Heart right ventricle (tissue), 16 donors: ENCODE data around the gene ALDH1A2. TPM values are rescaled to one million over a fixed set of nuclear protein-coding genes. Genes with fewer than 3 reads are reported as not detected.

Experiments
- ATAC-seq, 8 donors: fragments of 200-7000 bp; cut with Tn5 transposase; one replicate each; pipeline ENCODE4 v1.9.1; 2020; ENCODE audit warnings: mild to moderate bottlenecking in 8 of 8, moderate library complexity in 8 of 8, moderate number of reproducible peaks in 1 of 8
- DNase-seq, 2 donors: peaks; one replicate each; pipeline ENCODE4 v3.0.0-alpha.2; 2020
- H3K27ac ChIP-seq, 10 donors: fragments of 200-600 bp; sonication (generic) in 2 of 10; one replicate each; pipeline versions ENCODE4 v1.5.0 to v1.8.0; 2020 to 2022; ENCODE audit warnings: mild to moderate bottlenecking in 3 of 10
- H3K27me3 ChIP-seq, 7 donors: fragments of 200-600 bp; one replicate each; pipeline ENCODE4 v1.8.0; 2021 to 2022; ENCODE audit warnings: mild to moderate bottlenecking in 2 of 7
- H3K36me3 ChIP-seq, 9 donors: fragments of 200-600 bp; sonication (generic) in 1 of 9; one replicate each; pipeline versions ENCODE4 v1.5.0 to v1.8.0; 2020 to 2022; ENCODE audit warnings: mild to moderate bottlenecking in 2 of 9
- H3K4me1 ChIP-seq, 9 donors: fragments of 200-600 bp; sonication (generic) in 1 of 9; one replicate each; pipeline versions ENCODE4 v1.5.0 to v1.8.0; 2020 to 2022; ENCODE audit warnings: mild to moderate bottlenecking in 4 of 9
- H3K4me3 ChIP-seq, 10 donors: fragments of 200-600 bp; sonication (generic) in 2 of 10; one replicate each; pipeline versions ENCODE4 v1.5.0 to v1.8.0; 2020 to 2022; ENCODE audit warnings: mild to moderate bottlenecking in 7 of 10, moderate library complexity in 2 of 10
- H3K9me3 ChIP-seq, 11 donors: fragments of 200-600 bp in 10 of 11; sonication (generic) in 2 of 11; one replicate each; pipeline versions ENCODE4 v1.5.0 to v1.8.0; 2013 to 2022; ENCODE audit warnings: mild to moderate bottlenecking in 2 of 11, control low read depth in 1 of 11, moderate library complexity in 1 of 11
- WGBS, 2 donors: extraction: QIAGEN DNeasy Blood & Tissue Kit; methylation state at CpG; one replicate each; pipeline ENCODE4 v1.1.7; 2013; ENCODE audit warnings: inconsistent platforms in 1 of 2; 5-methylcytosine and 5-hydroxymethylcytosine counted together
- intact Hi-C, 10 donors: fragments of 100-400 bp; cut with DNase I; formaldehyde crosslinking; loops; one replicate each; pipeline versions ENCODE4 v1.11.1 to v1.14.2; 2022
- polyA plus RNA-seq, 2 donors: library from polyadenylated mRNA; stranded (reverse); fragments of 200-250 nt; gene quantifications; one replicate each; pipeline ENCODE4 v1.2.3, GENCODE V29; 2013
- total RNA-seq, 10 donors: library from RNA; stranded (reverse); fragmentation: NEBNext Ultra II Directional in 3 of 10; extraction: Animal tissue kit (Norgen Biotek cat#: 25700) in 3 of 10; gene quantifications; one replicate each; pipeline versions ENCODE4 v1.2.1 to v1.2.4, GENCODE V29; 2021 to 2023
- TF ChIP-seq, protein P1 (sequence below), 9 donors: fragments of 200-600 bp; sonication (generic) in 2 of 9; IDR thresholded peaks; one replicate each; pipeline versions ENCODE4 v1.5.0 to v1.8.0; 2021 to 2022; ENCODE audit warnings: antibody characterized with exemption in 9 of 9, mild to moderate bottlenecking in 5 of 9, moderate library complexity in 1 of 9
- donor health status: Arrhythmogenic right ventricular cardiomyopathy.
- donor health status: ischemic (EF 13 %, LVEDD 7.1; RV severe dilation, severe dysfunction).
- donor health status: healthy with polysubstance abuse.
- donor health status: DM: no; HTN: yes; CAD: no.
- donor health status: DM: no; HTN: no; CAD: no.
- donor health status: ischemic (EF 25% LVEDD 6.9; RV normal size, moderate dysfunction).
- donor health status: ischemic (EF 25% LVEDD 5.7; RV mildly dilated, moderate dysfunction).
- donor health status: healthy.
- donor health status: DM: yes; HTN: yes; CAD: no.
- donor health status: Ischemic cardiomyopathy.
- donor health status: ischemic (EF 35%, LVEDD 5.7; RV mildly dilated, moderate dysfunction).
- donor health status: nonischemic (EF 11% LVEDD 7.7; RV severe dilation, severe dysfunction).
- donor health status: DM: yes; HTN: yes; CAD: no.
- donor health status: PGD.
- donor health status: ischemic (EF 29% LVEDD 5.4; RV normal size, mild dysfunction).
- donor health status: nonischemic (EF 23%, LVEDD 6.1; RV moderate dilation, normal function).

The ALDH1A2 gene
- total and polyA plus RNA-seq, 12 donors = 2.3 to 21.0 (median 9.8) TPM

- DNase-seq = no peak
- Histone ChIP-seq H3K4me1 (no peaks in the 10 kb centered on the region), H3K27ac (no peak overlapping the region), H3K36me3 (no peaks in the 10 kb centered on the region), H3K9me3 (peaks cover 0 to 69% (median 56%) of the 10 kb centered on the region in 11 donors), H3K27me3 (no peaks in the 10 kb centered on the region), H3K4me3 (no peak overlapping the region)
- intact Hi-C loops = no loop called here
- ATAC-seq = no peak
- WGBS, 2 donors = 97 to 100% methylated on average over 1 of the region's 1 CpG
- TF ChIP-seq, protein P1, sequence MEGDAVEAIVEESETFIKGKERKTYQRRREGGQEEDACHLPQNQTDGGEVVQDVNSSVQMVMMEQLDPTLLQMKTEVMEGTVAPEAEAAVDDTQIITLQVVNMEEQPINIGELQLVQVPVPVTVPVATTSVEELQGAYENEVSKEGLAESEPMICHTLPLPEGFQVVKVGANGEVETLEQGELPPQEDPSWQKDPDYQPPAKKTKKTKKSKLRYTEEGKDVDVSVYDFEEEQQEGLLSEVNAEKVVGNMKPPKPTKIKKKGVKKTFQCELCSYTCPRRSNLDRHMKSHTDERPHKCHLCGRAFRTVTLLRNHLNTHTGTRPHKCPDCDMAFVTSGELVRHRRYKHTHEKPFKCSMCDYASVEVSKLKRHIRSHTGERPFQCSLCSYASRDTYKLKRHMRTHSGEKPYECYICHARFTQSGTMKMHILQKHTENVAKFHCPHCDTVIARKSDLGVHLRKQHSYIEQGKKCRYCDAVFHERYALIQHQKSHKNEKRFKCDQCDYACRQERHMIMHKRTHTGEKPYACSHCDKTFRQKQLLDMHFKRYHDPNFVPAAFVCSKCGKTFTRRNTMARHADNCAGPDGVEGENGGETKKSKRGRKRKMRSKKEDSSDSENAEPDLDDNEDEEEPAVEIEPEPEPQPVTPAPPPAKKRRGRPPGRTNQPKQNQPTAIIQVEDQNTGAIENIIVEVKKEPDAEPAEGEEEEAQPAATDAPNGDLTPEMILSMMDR (IDR thresholded peaks at IDR 0.05) = no peak
Observed at GRCh38 chr15:58026051-58026450, 39.5 kb downstream of the ALDH1A2 start.

DNA sequence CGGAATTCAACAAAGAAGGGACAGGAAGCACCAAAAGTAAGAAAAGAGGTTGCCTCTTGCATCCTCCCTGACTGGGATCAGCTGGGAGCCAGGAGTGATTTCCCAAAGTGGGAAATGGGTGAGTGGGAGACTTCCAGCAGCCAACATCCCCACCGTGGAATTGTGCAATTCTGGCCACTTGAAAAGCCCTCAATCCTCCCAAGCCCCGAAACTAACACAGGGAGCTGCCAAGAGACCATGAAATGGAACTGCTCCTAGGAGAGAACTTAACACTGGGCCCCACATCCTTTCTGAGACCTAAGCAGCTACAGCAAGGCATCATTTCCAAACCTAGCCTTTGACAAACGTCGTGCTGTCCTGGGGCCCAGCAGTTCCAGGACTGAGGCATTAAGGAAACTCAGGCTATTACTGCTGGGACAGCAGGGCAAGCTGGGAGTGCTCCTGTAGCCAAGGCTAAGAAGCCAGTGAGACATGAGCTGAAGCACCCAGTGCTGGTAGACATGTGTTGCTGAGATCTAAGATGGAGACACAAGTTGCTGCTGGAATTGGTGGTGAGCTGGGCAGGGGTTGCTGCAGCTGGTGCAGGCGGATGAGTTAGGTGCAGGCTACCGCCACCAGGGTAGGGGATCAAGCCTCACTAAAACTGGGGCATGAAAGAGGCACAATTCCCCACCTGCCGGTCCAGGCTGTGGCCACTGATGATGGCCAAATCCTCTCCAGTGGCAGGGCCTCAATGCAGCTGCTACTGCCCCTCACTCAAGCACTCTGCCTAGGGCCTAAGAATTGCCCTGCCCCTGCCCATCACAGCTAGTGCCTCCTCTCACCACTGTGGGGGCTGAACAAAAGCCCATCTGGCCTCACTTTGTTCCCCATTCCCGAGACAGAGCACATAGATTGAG lies 43.9 kb downstream of the ALDH1A2 start:
- Histone ChIP-seq H3K4me1 (no peaks in the 10 kb centered on the region), H3K4me3 (no peak overlapping the region), H3K27me3 (no peaks in the 10 kb centered on the region), H3K36me3 (no peaks in the 10 kb centered on the region), H3K9me3 (peaks cover 0 to 43% (median 35%) of the 10 kb centered on the region in 11 donors), H3K27ac (no peak overlapping the region)
- TF ChIP-seq, protein P1 (IDR thresholded peaks at IDR 0.05) = no peak
- intact Hi-C loops = no loop called here
- DNase-seq (no peak), ATAC-seq (peak in 1 of 8 donors; percentile 44)
- 72 to 73% methylated on average over 9 of the region's 9 CpGs for WGBS, 2 donors

DNA sequence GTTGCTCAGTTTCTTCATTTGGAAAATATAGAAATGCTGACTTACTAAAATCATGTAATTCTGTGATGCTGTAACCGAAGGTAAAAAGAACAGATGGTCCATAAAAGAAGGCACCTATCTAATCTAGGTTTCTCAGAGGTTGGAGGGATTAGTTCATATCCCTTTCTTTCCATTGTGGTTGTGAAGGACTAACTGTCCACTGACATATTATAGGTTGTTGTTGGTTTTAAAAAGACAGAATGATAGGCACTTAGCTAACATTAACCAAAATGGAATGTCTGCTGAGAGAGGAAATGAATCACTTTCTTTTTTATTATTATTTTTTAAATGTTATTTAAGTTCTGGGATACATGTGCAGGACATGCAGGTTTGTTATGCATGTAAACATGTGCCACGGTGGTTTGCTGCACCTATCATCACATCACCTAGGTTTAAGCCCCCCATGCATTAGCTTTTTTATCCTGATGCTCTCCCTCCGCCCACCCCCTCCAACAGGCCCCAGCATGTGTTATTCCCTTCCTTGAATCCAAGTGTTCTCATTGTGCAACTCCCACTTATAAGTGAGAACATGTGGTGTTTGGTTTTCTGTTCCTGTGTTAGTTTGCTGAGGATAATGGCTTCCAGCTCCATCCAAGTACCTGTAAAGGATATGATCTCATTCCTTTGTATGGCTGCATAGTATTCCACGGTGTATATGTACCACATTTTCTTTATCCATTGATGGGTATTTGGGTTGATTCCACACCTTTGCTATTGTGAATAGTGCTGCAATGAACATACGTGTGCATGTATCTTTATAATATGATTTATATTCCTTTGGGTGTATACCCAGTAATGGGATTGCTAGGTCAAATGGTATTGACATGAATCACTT lies 45.8 kb downstream of the ALDH1A2 start:
- peaks cover 0 to 3% (median 0%) of the 10 kb centered on the region in 7 donors for H3K27me3 ChIP-seq
- H3K4me1 ChIP-seq = no peaks in the 10 kb centered on the region
- intact Hi-C loops = no loop called here
- no peak overlapping the region for H3K27ac ChIP-seq
- 71 to 85% methylated on average over 5 of the region's 5 CpGs for WGBS, 2 donors
- TF ChIP-seq, protein P1 (IDR thresholded peaks at IDR 0.05) = no peak
- no peak for DNase-seq
- H3K4me3 ChIP-seq = no peak overlapping the region
- ATAC-seq = no peak
- H3K36me3 ChIP-seq = no peaks in the 10 kb centered on the region
- peaks cover 0 to 25% (median 17%) of the 10 kb centered on the region in 11 donors for H3K9me3 ChIP-seq

- H3K4me3 ChIP-seq = no peak overlapping the region
- TF ChIP-seq, protein P1 (IDR thresholded peaks at IDR 0.05) = no peak
- H3K4me1 ChIP-seq = no peaks in the 10 kb centered on the region
- WGBS, 2 donors = 64 to 87% methylated on average over 1 of the region's 1 CpG
- no peak overlapping the region for H3K27ac ChIP-seq
- peaks cover 0 to 6% (median 0%) of the 10 kb centered on the region in 11 donors for H3K9me3 ChIP-seq
- no peak for DNase-seq
- peaks cover 0 to 3% (median 0%) of the 10 kb centered on the region in 7 donors for H3K27me3 ChIP-seq
- no peaks in the 10 kb centered on the region for H3K36me3 ChIP-seq
- ATAC-seq = no peak
- intact Hi-C loops = no loop called here
Observed at GRCh38 chr15:58017869-58018268, 47.6 kb downstream of the ALDH1A2 start.
